Measurements from ENCODE around the gene PDILT.

Gene PDILT

DNA sequence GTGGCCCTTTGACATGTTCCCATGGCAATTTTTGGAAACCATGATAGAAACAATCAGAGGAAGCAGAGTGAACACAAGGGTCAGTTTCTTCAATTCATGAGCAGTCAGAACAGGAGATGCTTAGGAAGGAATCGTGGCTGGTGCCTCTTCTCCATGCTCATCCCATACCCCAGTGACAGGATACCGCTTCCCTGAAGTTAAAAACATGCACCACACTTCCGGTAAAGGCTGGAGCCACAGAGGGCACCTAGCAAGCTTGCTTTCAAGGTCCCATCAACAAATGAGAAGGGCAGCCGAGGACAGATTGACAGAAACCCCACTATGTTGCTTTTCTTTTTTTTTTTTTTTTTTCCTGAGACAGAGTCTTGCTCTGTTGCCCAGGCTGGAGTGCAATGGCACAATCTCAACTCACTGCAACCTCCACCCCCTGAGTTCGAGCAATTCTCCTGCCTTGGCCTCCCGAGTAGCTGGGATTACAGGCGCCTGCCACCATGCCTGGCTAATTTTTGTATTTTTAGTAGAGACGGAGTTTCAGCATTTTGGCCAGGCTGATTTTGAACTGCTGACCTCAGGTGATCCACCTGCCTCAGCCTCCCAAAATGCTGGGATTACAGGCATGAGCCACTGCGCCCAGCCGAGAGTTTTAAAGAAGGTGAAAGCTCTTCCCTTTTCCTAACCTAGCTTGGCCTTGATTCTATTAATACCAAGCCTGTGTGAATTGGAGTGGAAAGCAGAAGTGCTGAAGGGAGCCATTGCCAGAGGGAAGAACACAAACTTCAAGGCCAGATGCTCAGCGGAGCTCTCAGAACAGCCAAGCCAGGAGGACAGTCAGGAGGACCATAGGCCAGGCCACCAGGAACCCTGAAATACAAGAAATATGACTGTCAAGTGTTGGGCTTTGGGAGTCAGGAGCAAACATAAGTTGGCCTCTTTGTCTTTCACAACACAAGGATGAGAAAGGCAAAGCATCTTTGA is 93.8 kb downstream of the PDILT start:
- Histone ChIP-seq H3K4me1 (ENCODE audit: control insufficient read depth, insufficient read depth, low read length) (no peaks in the 10 kb centered on the region), H3K9ac (ENCODE audit: low read length) (no peak overlapping the region), H3K4me3 (ENCODE audit: low read length) (no peak overlapping the region), H3K27me3 (replicated peaks; ENCODE audit: control insufficient read depth, insufficient read depth, low read length) (peaks cover 17% of the 10 kb centered on the region), H3K36me3 (ENCODE audit: control insufficient read depth, insufficient read depth, low read length, severe bottlenecking) (no peaks in the 10 kb centered on the region), H3K9me3 (ENCODE audit: control insufficient read depth, low read length) (peaks cover 5% of the 10 kb centered on the region)
- no peak for DNase-seq (ENCODE audit: low read depth)

DNA sequence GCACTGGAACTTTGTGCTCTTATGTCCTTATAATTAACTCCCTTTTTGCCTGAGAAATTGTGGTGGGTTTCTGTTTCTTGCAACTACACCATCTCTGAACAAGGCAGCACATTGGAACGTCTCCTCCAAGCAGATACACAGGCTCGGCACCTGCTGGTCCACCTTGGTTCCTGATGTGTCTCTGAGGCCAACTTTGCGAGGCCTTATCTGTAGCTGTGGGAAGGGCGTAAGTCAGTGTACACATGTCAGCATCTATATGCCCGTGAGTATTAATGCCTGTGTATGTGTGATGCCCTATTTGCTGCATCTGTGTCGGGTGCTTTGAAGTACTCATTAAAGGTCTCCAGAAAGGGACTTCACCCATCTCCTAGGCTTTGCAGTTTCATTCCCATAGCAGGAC is 94.8 kb downstream of the PDILT start:
- H3K4me1 ChIP-seq (ENCODE audit: control insufficient read depth, insufficient read depth, low read length) = no peaks in the 10 kb centered on the region
- H3K36me3 ChIP-seq (ENCODE audit: control insufficient read depth, insufficient read depth, low read length, severe bottlenecking) = no peaks in the 10 kb centered on the region
- peaks cover 11% of the 10 kb centered on the region for H3K27me3 ChIP-seq (replicated peaks; ENCODE audit: control insufficient read depth, insufficient read depth, low read length)
- DNase-seq (ENCODE audit: low read depth) = no peak
- no peak overlapping the region for H3K9ac ChIP-seq (ENCODE audit: low read length)
- peaks cover 5% of the 10 kb centered on the region for H3K9me3 ChIP-seq (ENCODE audit: control insufficient read depth, low read length)
- H3K4me3 ChIP-seq (ENCODE audit: low read length) = no peak overlapping the region

Measured in adipocyte (in vitro differentiated cells).